Parietal lobe (tissue), 1 donor: ENCODE data around the gene RNASEH1. TPM values are rescaled to one million over a fixed set of nuclear protein-coding genes. Genes with fewer than 3 reads are reported as not detected.

Source experiments
- total RNA-seq: library from RNA; depleted of rRNA; stranded (reverse); fragments of >200 nt; gene quantifications from one replicate; pipeline ENCODE4 v1.2.3, GENCODE V29; 2014

Gene RNASEH1, protein sequence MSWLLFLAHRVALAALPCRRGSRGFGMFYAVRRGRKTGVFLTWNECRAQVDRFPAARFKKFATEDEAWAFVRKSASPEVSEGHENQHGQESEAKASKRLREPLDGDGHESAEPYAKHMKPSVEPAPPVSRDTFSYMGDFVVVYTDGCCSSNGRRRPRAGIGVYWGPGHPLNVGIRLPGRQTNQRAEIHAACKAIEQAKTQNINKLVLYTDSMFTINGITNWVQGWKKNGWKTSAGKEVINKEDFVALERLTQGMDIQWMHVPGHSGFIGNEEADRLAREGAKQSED
- total RNA-seq = 26.0 TPM

DNA sequence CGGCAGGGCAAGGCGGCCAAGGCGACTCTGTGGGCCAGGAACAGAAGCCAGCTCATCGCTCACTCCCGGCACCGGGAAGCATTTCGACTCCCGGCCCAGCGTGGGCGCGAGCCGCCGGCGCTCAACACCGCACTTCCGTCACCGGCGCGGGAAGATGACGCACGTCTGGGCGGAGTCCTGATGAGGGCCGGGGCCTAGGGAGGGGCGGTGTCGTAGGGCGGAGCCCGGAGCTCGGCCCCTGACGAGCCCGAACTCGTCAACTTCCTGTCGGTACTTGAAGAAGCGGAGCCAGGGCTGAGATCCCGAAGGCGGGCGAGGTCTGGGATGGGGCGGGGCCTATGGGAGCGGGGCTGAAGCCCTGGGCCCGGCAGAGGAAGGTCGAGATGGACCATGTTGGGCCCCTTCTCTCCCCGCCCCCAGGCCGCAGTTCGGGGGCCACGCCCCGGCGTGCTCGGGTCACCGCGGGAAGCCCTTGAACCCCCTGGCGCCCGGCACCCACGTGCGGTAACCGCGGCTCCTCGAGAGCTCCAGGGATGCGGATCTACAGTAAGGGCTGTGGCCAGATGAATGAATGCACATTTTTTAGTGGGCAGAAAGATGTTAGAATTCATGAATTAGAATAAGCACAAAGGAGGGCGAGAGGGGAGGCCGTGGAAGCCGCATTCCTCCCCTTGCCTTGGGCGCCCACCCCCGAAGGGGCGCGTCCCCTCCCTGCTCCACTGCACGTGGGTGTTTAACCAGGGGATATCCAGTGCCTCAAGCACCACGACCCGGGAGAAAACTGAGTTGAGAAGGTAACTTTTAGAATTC lies at the start of gene RNASEH1:
Gene RNASEH1 (minus strand): TSS at position 129 of the 810 bp plus-strand sequence. CDS start 73 bp downstream, at position 56.

DNA sequence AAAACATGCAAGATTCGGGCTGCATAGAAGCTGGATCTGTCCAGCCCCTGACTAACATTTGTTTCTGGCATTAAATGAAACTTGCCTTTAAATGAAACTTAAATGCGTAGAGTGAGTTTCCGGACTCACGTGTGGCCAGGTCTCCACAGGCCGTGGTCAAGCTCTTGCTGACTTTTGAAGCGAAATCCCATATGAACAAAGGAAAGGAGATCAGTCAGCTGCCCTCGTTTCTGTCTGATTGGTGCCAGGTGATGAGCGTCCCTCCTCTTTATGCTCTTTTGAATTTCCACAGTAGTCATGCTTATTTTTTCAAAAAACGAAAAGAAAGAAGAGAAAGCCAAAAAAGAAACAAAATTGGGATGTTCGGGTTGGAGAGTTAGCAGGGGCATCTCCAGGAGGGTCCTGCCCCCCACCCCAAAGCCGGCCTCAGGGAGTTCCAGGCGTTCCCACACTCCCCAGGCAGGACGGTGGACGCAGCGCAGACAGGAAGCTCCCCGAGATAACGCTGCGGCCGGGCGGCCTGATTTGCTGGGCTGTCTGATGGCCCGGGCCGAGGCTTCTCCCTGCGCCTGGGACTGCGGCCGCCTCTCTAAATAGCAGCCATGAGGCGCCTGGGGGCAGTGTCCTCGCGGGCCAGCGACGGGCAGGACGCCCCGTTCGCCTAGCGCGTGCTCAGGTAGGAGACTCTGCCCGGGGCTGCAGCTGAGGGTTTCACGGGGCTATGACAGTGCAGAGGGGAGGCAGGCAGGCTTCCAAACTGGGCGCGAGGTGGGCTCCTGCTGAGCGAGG lies 36.6 kb upstream of the RNASEH1 start, which contains the start of gene COLEC11:
Gene COLEC11 (plus strand): TSS at position 620 of the 789 bp plus-strand sequence. CDS start 9,229 bp downstream, outside the sequence.

DNA sequence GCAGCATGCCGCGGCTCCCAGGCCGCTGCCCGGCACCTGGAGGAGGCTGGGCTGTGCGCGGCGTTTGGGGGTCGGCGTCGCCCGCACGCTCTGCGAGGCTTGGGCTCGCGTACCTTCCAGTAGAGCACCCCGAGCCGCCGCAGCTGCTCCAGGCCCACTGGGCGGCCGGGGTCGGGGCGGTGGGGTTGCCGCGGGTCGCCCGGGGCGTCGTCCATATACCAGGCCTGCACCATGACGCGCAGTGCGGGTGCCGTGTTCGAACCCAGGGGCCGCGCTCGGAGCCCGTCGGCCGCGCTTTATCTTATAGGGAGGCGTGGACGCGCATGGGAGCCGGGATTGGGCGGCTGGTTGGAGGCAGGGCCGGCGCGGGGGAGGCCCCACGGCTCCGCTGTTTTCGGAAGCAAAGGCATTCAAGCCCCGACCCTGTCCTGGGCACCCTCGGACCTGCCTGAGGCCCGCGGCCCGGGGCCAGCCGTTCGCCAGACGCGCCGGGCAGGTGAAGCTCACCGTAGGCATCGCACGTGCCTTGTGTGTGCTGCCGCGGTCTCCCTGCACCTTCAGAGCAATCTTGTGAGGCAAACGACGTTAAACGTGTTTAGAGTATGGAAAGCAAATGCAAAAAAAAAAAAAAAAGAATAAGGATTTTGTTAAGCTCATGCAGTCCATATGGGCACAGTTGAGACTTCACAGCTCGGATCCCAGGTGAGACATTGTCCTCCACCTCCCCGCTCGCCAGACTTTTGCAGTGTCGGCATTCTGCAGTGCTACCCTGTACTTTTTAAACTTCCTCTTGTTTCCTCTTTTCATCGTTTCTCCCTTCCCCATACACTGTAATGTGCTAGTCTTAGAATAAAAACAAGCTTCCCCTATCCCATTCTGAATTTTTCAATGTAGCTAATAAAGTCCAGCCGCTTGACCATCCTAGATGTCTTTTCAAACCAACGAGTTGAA lies 38.6 kb downstream of the RNASEH1 start, which contains the start of gene ADI1:
Gene ADI1 (minus strand): TSS at position 277 of the 951 bp plus-strand sequence. CDS start 44 bp downstream, at position 233.

Other genes with a start within 250 kb of the RNASEH1 start
- 41.6 TPM for gene EIPR1, start 180.5 kb downstream of the RNASEH1 start, total RNA-seq
- gene TRAPPC12, start 178.6 kb downstream of the RNASEH1 start, total RNA-seq = 139 TPM
- gene ADI1, start 38.8 kb downstream of the RNASEH1 start, total RNA-seq = 10.0 TPM
- 678 TPM for gene RPS7, start 16.9 kb upstream of the RNASEH1 start, total RNA-seq
- gene COLEC11, start 36.8 kb upstream of the RNASEH1 start, total RNA-seq = 0.31 TPM
- not detected for gene ALLC, start 99.9 kb upstream of the RNASEH1 start, total RNA-seq
- 1.6 TPM for gene DCDC2C, start 145.2 kb upstream of the RNASEH1 start, total RNA-seq